ENCODE measurements around the gene ADCY3. TPM values are rescaled to one million over a fixed set of nuclear protein-coding genes. Genes with fewer than 3 reads are reported as not detected.

Gene ADCY3
- total and polyA plus RNA-seq, 4 donors, result 31.6 to 61.7 (median 38.5) TPM

GRCh38 chr2:24831221-24832072, 88.6 kb downstream of the ADCY3 start:
- Histone ChIP-seq H3K4me3 (ENCODE audit: low read depth, low read length) (no peak overlapping the region), H3K27ac (ENCODE audit: low read depth, low read length) (no peak overlapping the region), H3K9me3 (ENCODE audit: control insufficient read depth, insufficient read depth, low read length) (no peaks in the 10 kb centered on the region), H3K27me3 (ENCODE audit: control insufficient read depth, insufficient read depth, low read length) (no peaks in the 10 kb centered on the region), H3K36me3 (ENCODE audit: control insufficient read depth, insufficient read depth, low read length) (peaks cover 62% of the 10 kb centered on the region), H3K4me1 (ENCODE audit: control insufficient read depth, insufficient read depth, low read length) (peaks cover 36% of the 10 kb centered on the region)
- WGBS (ENCODE audit: insufficient coverage), result 84% methylated on average over 10 of the region's 18 CpGs
- DNase-seq (ENCODE audit: low read depth in 4 of 6, low spot score in 6 of 6), result no peak

GRCh38 chr2:24830786-24831185, 89.3 kb downstream of the ADCY3 start:
- Histone ChIP-seq H3K27ac (ENCODE audit: low read depth, low read length) (no peak overlapping the region), H3K4me3 (ENCODE audit: low read depth, low read length) (no peak overlapping the region), H3K36me3 (ENCODE audit: control insufficient read depth, insufficient read depth, low read length) (peaks cover 59% of the 10 kb centered on the region), H3K27me3 (ENCODE audit: control insufficient read depth, insufficient read depth, low read length) (no peaks in the 10 kb centered on the region), H3K9me3 (ENCODE audit: control insufficient read depth, insufficient read depth, low read length) (no peaks in the 10 kb centered on the region), H3K4me1 (ENCODE audit: control insufficient read depth, insufficient read depth, low read length) (peaks cover 36% of the 10 kb centered on the region)
- DNase-seq (ENCODE audit: low read depth in 4 of 6, low spot score in 6 of 6), result no peak
- WGBS (ENCODE audit: insufficient coverage), result 98% methylated on average over 11 of the region's 12 CpGs

- H3K36me3 ChIP-seq (ENCODE audit: control insufficient read depth, insufficient read depth, low read length), result peaks cover 60% of the 10 kb centered on the region
- no peaks in the 10 kb centered on the region for H3K27me3 ChIP-seq (ENCODE audit: control insufficient read depth, insufficient read depth, low read length)
- no peak overlapping the region for H3K27ac ChIP-seq (ENCODE audit: low read depth, low read length)
- no peak overlapping the region for H3K4me3 ChIP-seq (ENCODE audit: low read depth, low read length)
- H3K9me3 ChIP-seq (ENCODE audit: control insufficient read depth, insufficient read depth, low read length), result no peaks in the 10 kb centered on the region
- DNase-seq (ENCODE audit: low read depth in 4 of 6, low spot score in 6 of 6), result peak in 1 of 6 donors; percentile 40
- WGBS (ENCODE audit: insufficient coverage), result 93% methylated on average over 4 of the region's 5 CpGs
- H3K4me1 ChIP-seq (ENCODE audit: control insufficient read depth, insufficient read depth, low read length), result peaks cover 36% of the 10 kb centered on the region
These were observed 89.7 kb downstream of the ADCY3 start for GRCh38 chr2:24830351-24830750.

- Histone ChIP-seq H3K27me3 (ENCODE audit: control insufficient read depth, insufficient read depth, low read length) (no peaks in the 10 kb centered on the region), H3K4me3 (ENCODE audit: low read depth, low read length) (no peak overlapping the region), H3K27ac (ENCODE audit: low read depth, low read length) (no peak overlapping the region), H3K4me1 (ENCODE audit: control insufficient read depth, insufficient read depth, low read length) (peaks cover 35% of the 10 kb centered on the region), H3K36me3 (ENCODE audit: control insufficient read depth, insufficient read depth, low read length) (peaks cover 60% of the 10 kb centered on the region), H3K9me3 (ENCODE audit: control insufficient read depth, insufficient read depth, low read length) (no peaks in the 10 kb centered on the region)
- peak in 2 of 6 donors; percentile 45 for DNase-seq (ENCODE audit: low read depth in 4 of 6, low spot score in 6 of 6)
- 72% methylated on average over 15 of the region's 17 CpGs for WGBS (ENCODE audit: insufficient coverage)
These were observed 91.6 kb downstream of the ADCY3 start for GRCh38 chr2:24828238-24828996.

- Histone ChIP-seq H3K27me3 (ENCODE audit: control insufficient read depth, insufficient read depth, low read length) (no peaks in the 10 kb centered on the region), H3K36me3 (ENCODE audit: control insufficient read depth, insufficient read depth, low read length) (peaks cover 59% of the 10 kb centered on the region), H3K27ac (ENCODE audit: low read depth, low read length) (no peak overlapping the region), H3K9me3 (ENCODE audit: control insufficient read depth, insufficient read depth, low read length) (no peaks in the 10 kb centered on the region), H3K4me3 (ENCODE audit: low read depth, low read length) (no peak overlapping the region), H3K4me1 (ENCODE audit: control insufficient read depth, insufficient read depth, low read length) (peaks cover 27% of the 10 kb centered on the region)
- 28% methylated on average over 30 of the region's 30 CpGs for WGBS (ENCODE audit: insufficient coverage)
- DNase-seq (ENCODE audit: low read depth in 4 of 6, low spot score in 6 of 6), result peak; percentile 76 to 97 (median 81)
These were observed 92.5 kb downstream of the ADCY3 start for GRCh38 chr2:24827321-24828237.

GRCh38 chr2:24826773-24827145, 93.3 kb downstream of the ADCY3 start:
- Histone ChIP-seq H3K27ac (ENCODE audit: low read depth, low read length) (no peak overlapping the region), H3K36me3 (ENCODE audit: control insufficient read depth, insufficient read depth, low read length) (peaks cover 60% of the 10 kb centered on the region)
- WGBS (ENCODE audit: insufficient coverage), result no CpG with 5 or more reads among the region's 5 CpGs

GRCh38 chr2:24825883-24826772, 93.9 kb downstream of the ADCY3 start:
- no peak for DNase-seq (ENCODE audit: low read depth in 4 of 6, low spot score in 6 of 6)
- Histone ChIP-seq H3K4me1 (ENCODE audit: control insufficient read depth, insufficient read depth, low read length) (peaks cover 30% of the 10 kb centered on the region), H3K4me3 (ENCODE audit: low read depth, low read length) (no peak overlapping the region), H3K27me3 (ENCODE audit: control insufficient read depth, insufficient read depth, low read length) (no peaks in the 10 kb centered on the region), H3K9me3 (ENCODE audit: control insufficient read depth, insufficient read depth, low read length) (no peaks in the 10 kb centered on the region), H3K36me3 (ENCODE audit: control insufficient read depth, insufficient read depth, low read length) (peaks cover 62% of the 10 kb centered on the region), H3K27ac (ENCODE audit: low read depth, low read length) (no peak overlapping the region)
- 95% methylated on average over 12 of the region's 14 CpGs for WGBS (ENCODE audit: insufficient coverage)

More at GRCh38 chr2:24826773-24827145, 93.3 kb downstream of the ADCY3 start:
- no peak for DNase-seq (ENCODE audit: low read depth in 4 of 6, low spot score in 6 of 6)
- H3K9me3 ChIP-seq (ENCODE audit: control insufficient read depth, insufficient read depth, low read length), result no peaks in the 10 kb centered on the region
- H3K4me3 ChIP-seq (ENCODE audit: low read depth, low read length), result no peak overlapping the region
- peaks cover 27% of the 10 kb centered on the region for H3K4me1 ChIP-seq (ENCODE audit: control insufficient read depth, insufficient read depth, low read length)
- H3K27me3 ChIP-seq (ENCODE audit: control insufficient read depth, insufficient read depth, low read length), result no peaks in the 10 kb centered on the region

GRCh38 chr2:24824966-24825882, 94.8 kb downstream of the ADCY3 start:
- Histone ChIP-seq H3K36me3 (ENCODE audit: control insufficient read depth, insufficient read depth, low read length) (peaks cover 61% of the 10 kb centered on the region), H3K27ac (ENCODE audit: low read depth, low read length) (no peak overlapping the region)

More at GRCh38 chr2:24824966-24825882, 94.8 kb downstream of the ADCY3 start:
- WGBS (ENCODE audit: insufficient coverage), result 100% methylated on average over 4 of the region's 16 CpGs
- no peaks in the 10 kb centered on the region for H3K27me3 ChIP-seq (ENCODE audit: control insufficient read depth, insufficient read depth, low read length)
- no peak for DNase-seq (ENCODE audit: low read depth in 4 of 6, low spot score in 6 of 6)
- H3K4me1 ChIP-seq (ENCODE audit: control insufficient read depth, insufficient read depth, low read length), result peaks cover 30% of the 10 kb centered on the region
- H3K9me3 ChIP-seq (ENCODE audit: control insufficient read depth, insufficient read depth, low read length), result no peaks in the 10 kb centered on the region
- no peak overlapping the region for H3K4me3 ChIP-seq (ENCODE audit: low read depth, low read length)

Measured in spinal cord (tissue), 10 donors.